Astrocyte (in vitro differentiated cells and primary cell): ENCODE measurements around the gene SARDH. TPM values are rescaled to one million over a fixed set of nuclear protein-coding genes. Genes with fewer than 3 reads are reported as not detected.

Experiments
- DNase-seq: peaks from one replicate; pipeline ENCODE4 v3.0.0-alpha.2; 2010; ENCODE audit warnings: low read depth
- FAIRE-seq: peaks from 2 replicates; lab custom pipeline; 2011; peaks lifted over from hg19 to GRCh38; lab: Jason Lieb, UNC
- H2AFZ ChIP-seq: 2 replicates; pipeline ENCODE4 v1.6.0; 2012; ENCODE audit warnings: low read depth, low read length, inconsistent platforms
- H3K27ac ChIP-seq: 2 replicates; pipeline ENCODE4 v1.5.1; 2011; ENCODE audit warnings: low read depth, low read length, inconsistent platforms
- H3K27me3 ChIP-seq: 2 replicates; pipeline ENCODE4 v1.6.0; 2011; ENCODE audit warnings: low read length, inconsistent platforms; ENCODE audit not compliant: insufficient read depth
- H3K36me3 ChIP-seq: 2 replicates; pipeline ENCODE4 v1.5.1; 2011; ENCODE audit warnings: low read length, inconsistent platforms; ENCODE audit not compliant: insufficient read depth
- H3K4me1 ChIP-seq: 2 replicates; pipeline ENCODE4 v1.5.1; 2011; ENCODE audit warnings: low read length, inconsistent platforms; ENCODE audit not compliant: insufficient read depth
- H3K4me2 ChIP-seq: 2 replicates; pipeline ENCODE4 v1.6.0; 2012; ENCODE audit warnings: low read length, inconsistent platforms
- H3K4me3 ChIP-seq: 2 replicates; pipeline ENCODE4 v1.5.1; 2011; ENCODE audit warnings: low read depth, mild to moderate bottlenecking, low read length, inconsistent platforms; ENCODE audit not compliant: insufficient read depth
- H3K79me2 ChIP-seq: 2 replicates; pipeline ENCODE4 v1.6.0; 2012; ENCODE audit warnings: mild to moderate bottlenecking, low read length, inconsistent platforms; ENCODE audit not compliant: insufficient read depth
- H3K9ac ChIP-seq: 2 replicates; pipeline ENCODE4 v1.6.0; 2012; ENCODE audit warnings: mild to moderate bottlenecking, low read length, inconsistent platforms
- H3K9me3 ChIP-seq: 2 replicates; pipeline ENCODE4 v1.5.1; 2012; ENCODE audit warnings: low read depth, mild to moderate bottlenecking, low read length, inconsistent platforms; ENCODE audit not compliant: insufficient read depth
- H4K20me1 ChIP-seq: 2 replicates; pipeline ENCODE4 v1.6.0; 2012; ENCODE audit warnings: low read length, inconsistent platforms; ENCODE audit not compliant: insufficient read depth
- H3K27ac Mint-ChIP-seq: one replicate; pipeline ENCODE4 v1.8.0; 2021; ENCODE audit warnings: mild to moderate bottlenecking, mixed read lengths; ENCODE audit not compliant: unreplicated experiment
- H3K27me3 Mint-ChIP-seq: one replicate; pipeline ENCODE4 v1.8.0; 2021; ENCODE audit warnings: low read depth, mixed read lengths; ENCODE audit not compliant: unreplicated experiment
- H3K36me3 Mint-ChIP-seq: one replicate; pipeline ENCODE4 v1.8.0; 2021; ENCODE audit warnings: low read depth, mixed read lengths; ENCODE audit not compliant: unreplicated experiment
- H3K4me1 Mint-ChIP-seq: one replicate; pipeline ENCODE4 v1.8.0; 2021; ENCODE audit warnings: low read depth, mixed read lengths; ENCODE audit not compliant: unreplicated experiment
- H3K4me3 Mint-ChIP-seq: one replicate; pipeline ENCODE4 v1.8.0; 2021; ENCODE audit warnings: mild to moderate bottlenecking, moderate library complexity, mixed read lengths; ENCODE audit not compliant: unreplicated experiment
- H3K9me3 Mint-ChIP-seq: one replicate; pipeline ENCODE4 v1.8.0; 2021; ENCODE audit warnings: mild to moderate bottlenecking, mixed read lengths; ENCODE audit not compliant: unreplicated experiment
- CTCF ChIP-seq: IDR thresholded peaks from 2 replicates; pipeline ENCODE4 v1.5.1; 2011; ENCODE audit warnings: low read depth, mild to moderate bottlenecking, inconsistent platforms, low read length, moderate library complexity; ENCODE audit not compliant: insufficient read depth
- EZH2 ChIP-seq: IDR thresholded peaks from 2 replicates; pipeline ENCODE4 v1.6.1; 2012; ENCODE audit warnings: mild to moderate bottlenecking, low read length, inconsistent platforms; ENCODE audit not compliant: insufficient read depth
- total RNA-seq: library from RNA; stranded (reverse); gene quantifications from 2 replicates; pipeline ENCODE4 v1.2.1, GENCODE V29; 2021

The SARDH gene
- total RNA-seq, 1 donor from 2014 or later: 2.8 TPM

GRCh38 chr9:133784731-133785561 is 46.8 kb upstream of the SARDH start:
- no peaks in the 10 kb centered on the region for H3K27me3 ChIP-seq
- no peaks in the 10 kb centered on the region for H3K79me2 ChIP-seq
- peaks cover 25% of the 10 kb centered on the region for H4K20me1 ChIP-seq
- H3K36me3 ChIP-seq: no peaks in the 10 kb centered on the region
- peaks cover 3% of the 10 kb centered on the region for H3K4me1 ChIP-seq
- no peak overlapping the region for H3K4me3 ChIP-seq
- no peaks in the 10 kb centered on the region for H3K9me3 ChIP-seq
- H3K4me3 Mint-ChIP-seq: no peak overlapping the region
- H3K27ac ChIP-seq: no peak overlapping the region
- H3K4me1 Mint-ChIP-seq: peaks cover 11% of the 10 kb centered on the region
- no peaks in the 10 kb centered on the region for H3K9me3 Mint-ChIP-seq
- FAIRE-seq (no peak), DNase-seq (no peak)
- H3K4me2 ChIP-seq: no peak overlapping the region
- no peak overlapping the region for H2AFZ ChIP-seq
- H3K36me3 Mint-ChIP-seq: peaks cover 13% of the 10 kb centered on the region
- no peak for TF ChIP-seq EZH2
- TF ChIP-seq CTCF: no peak
- H3K27me3 Mint-ChIP-seq: no peaks in the 10 kb centered on the region
- H3K27ac Mint-ChIP-seq: no peak overlapping the region
- H3K9ac ChIP-seq: no peak overlapping the region

- DNase-seq: no peak
- H3K79me2 ChIP-seq: no peaks in the 10 kb centered on the region
- no peak overlapping the region for H2AFZ ChIP-seq
- peaks cover 14% of the 10 kb centered on the region for H3K36me3 Mint-ChIP-seq
- no peak for TF ChIP-seq EZH2
- no peak for TF ChIP-seq CTCF
- no peaks in the 10 kb centered on the region for H3K9me3 ChIP-seq
- H3K4me1 ChIP-seq: peaks cover 3% of the 10 kb centered on the region
- peaks cover 25% of the 10 kb centered on the region for H4K20me1 ChIP-seq
- no peak overlapping the region for H3K9ac ChIP-seq
- no peak overlapping the region for H3K27ac ChIP-seq
- H3K27me3 ChIP-seq: no peaks in the 10 kb centered on the region
- no peak overlapping the region for H3K4me2 ChIP-seq
- H3K27me3 Mint-ChIP-seq: no peaks in the 10 kb centered on the region
- H3K4me1 Mint-ChIP-seq: peaks cover 11% of the 10 kb centered on the region
- no peaks in the 10 kb centered on the region for H3K9me3 Mint-ChIP-seq
- no peak overlapping the region for H3K27ac Mint-ChIP-seq
- no peak overlapping the region for H3K4me3 ChIP-seq
- H3K4me3 Mint-ChIP-seq: no peak overlapping the region
- no peaks in the 10 kb centered on the region for H3K36me3 ChIP-seq
- no peak for FAIRE-seq
These were observed 45.2 kb upstream of the SARDH start for GRCh38 chr9:133783331-133783731.
